ENCODE results near the gene PCK2. TPM values are rescaled to one million over a fixed set of nuclear protein-coding genes. Genes with fewer than 3 reads are reported as not detected.

Gene PCK2
- total and polyA plus RNA-seq, 2 of the 13 experiments (the other 11 are each of a cell fraction or from before 2014, with no cell fraction given): 129 to 272 TPM

GRCh38 chr14:24096545-24097181 is 2.6 kb downstream of the PCK2 start (continued):
- no peak for TF ChIP-seq AHDC1 (CRISPR knock-in tag; IDR thresholded peaks at IDR 0.05; ENCODE audit: borderline replicate concordance)
- TF ChIP-seq ZNF431 (CRISPR knock-in tag; IDR thresholded peaks at IDR 0.05; ENCODE audit: borderline replicate concordance, low read depth): no peak
- no peak for TF ChIP-seq ZFP36 (IDR thresholded peaks at IDR 0.05; ENCODE audit: borderline replicate concordance, low read depth, low read length, partially characterized antibody)
- TF ChIP-seq ASH2L (IDR thresholded peaks at IDR 0.05; ENCODE audit: insufficient read length, low read depth, low read length): no peak
- TF ChIP-seq KMT2A (CRISPR knock-in tag; IDR thresholded peaks at IDR 0.05): 0 out of 2 replicates have a peak, but pooled peaks have one; percentile 7
- TF ChIP-seq ZNF598 (CRISPR knock-in tag; IDR thresholded peaks at IDR 0.05; ENCODE audit: borderline replicate concordance): no peak
- TF ChIP-seq SCMH1 (CRISPR knock-in tag; IDR thresholded peaks at IDR 0.05; ENCODE audit: borderline replicate concordance): no peak
- TF ChIP-seq ZNF709 (CRISPR knock-in tag; IDR thresholded peaks at IDR 0.05): no peak
- TF ChIP-seq HOXA5 (CRISPR knock-in tag; IDR thresholded peaks at IDR 0.05): no peak
- TF ChIP-seq MIER2 (CRISPR knock-in tag; IDR thresholded peaks at IDR 0.05): no peak
- TF ChIP-seq REPIN1 (CRISPR knock-in tag; IDR thresholded peaks at IDR 0.05; ENCODE audit: borderline replicate concordance, low read depth): peak; percentile 38; the same call in 1 of the 2 replicates
- no peak for TF ChIP-seq ZNF597 (CRISPR knock-in tag; IDR thresholded peaks at IDR 0.05)
- no peak for TF ChIP-seq ZNF441 (CRISPR knock-in tag; IDR thresholded peaks at IDR 0.05; ENCODE audit: borderline replicate concordance)
- no peak for TF ChIP-seq SMARCE1 (IDR thresholded peaks at IDR 0.05; ENCODE audit: borderline replicate concordance)
- 0 out of 2 replicates have a peak, but pooled peaks have one; percentile 26 for TF ChIP-seq ZNF605 (CRISPR knock-in tag; IDR thresholded peaks at IDR 0.05)
- TF ChIP-seq ZNF468 (CRISPR knock-in tag; IDR thresholded peaks at IDR 0.05): no peak
- no peak for TF ChIP-seq NR3C1 (CRISPR knock-in tag; IDR thresholded peaks at IDR 0.05)
- no peak for TF ChIP-seq NFIB (CRISPR knock-in tag; IDR thresholded peaks at IDR 0.05; ENCODE audit: borderline replicate concordance)
- no peak for TF ChIP-seq ZSCAN22 (CRISPR knock-in tag; IDR thresholded peaks at IDR 0.05)
- TF ChIP-seq SALL2 (CRISPR knock-in tag; IDR thresholded peaks at IDR 0.05): 0 out of 2 replicates have a peak, but pooled peaks have one; percentile 25
- no peak for TF ChIP-seq SMAD3 (CRISPR knock-in tag; IDR thresholded peaks at IDR 0.05)
- TF ChIP-seq NR0B2 (CRISPR knock-in tag; IDR thresholded peaks at IDR 0.05): peak; percentile 92
- no peak for TF ChIP-seq PCBP1 (IDR thresholded peaks at IDR 0.05; ENCODE audit: borderline replicate concordance, low read depth, low read length)
- TF ChIP-seq ZNF576 (CRISPR knock-in tag; IDR thresholded peaks at IDR 0.05): no peak
